Neural cell (in vitro differentiated cells): ENCODE measurements around the gene POU2F2. TPM values are rescaled to one million over a fixed set of nuclear protein-coding genes. Genes with fewer than 3 reads are reported as not detected.

Source experiments
- H2AFZ ChIP-seq: fragments of 200-600, 300-800 bp; sonication (generic), shearing (Covaris generic); 2 replicates; pipeline ENCODE4 v1.6.0; 2014; ENCODE audit warnings: low read depth, mild to moderate bottlenecking, antibody characterized with exemption, low read length, moderate library complexity
- H3F3A ChIP-seq: fragments of 200-600 bp; shearing (Covaris generic); 2 replicates; pipeline ENCODE4 v1.6.1; 2016; ENCODE audit warnings: mild to moderate bottlenecking, moderate library complexity, mixed read lengths, antibody characterized with exemption, low read length; ENCODE audit not compliant: insufficient read depth, poor library complexity, severe bottlenecking
- H3K27ac ChIP-seq: fragments of 200-600, 300-800 bp; sonication (generic), shearing (Covaris generic); 2 replicates; pipeline ENCODE4 v1.5.1; 2014; ENCODE audit warnings: mild to moderate bottlenecking, low read length, moderate library complexity
- H3K27me3 ChIP-seq: fragments of 300-800, 200-600 bp; sonication (generic), shearing (Covaris generic); 2 replicates; pipeline ENCODE4 v1.6.0; 2014; ENCODE audit warnings: mild to moderate bottlenecking, low read depth, low read length, moderate library complexity; ENCODE audit not compliant: insufficient read depth
- H3K36me3 ChIP-seq: fragments of 300-800, 200-600 bp; sonication (generic), shearing (Covaris generic); 2 replicates; pipeline ENCODE4 v1.5.1; 2014; ENCODE audit warnings: mild to moderate bottlenecking, antibody characterized with exemption, low read length, moderate library complexity; ENCODE audit not compliant: insufficient read depth
- H3K4me2 ChIP-seq: fragments of 300-800, 200-600 bp; sonication (generic), shearing (Covaris generic); 2 replicates; pipeline ENCODE4 v1.6.0; 2014; ENCODE audit warnings: mild to moderate bottlenecking, low read length
- H3K4me3 ChIP-seq: fragments of 300-800, 200-600 bp; sonication (generic), shearing (Covaris generic); 2 replicates; pipeline ENCODE4 v1.5.1; 2014; ENCODE audit warnings: mild to moderate bottlenecking, low read length, moderate library complexity
- H3K79me2 ChIP-seq: fragments of 200-600 bp; shearing (Covaris generic); replicated peaks from 2 replicates; pipeline ENCODE4 v1.6.0; 2014; ENCODE audit warnings: mild to moderate bottlenecking, low read length, moderate library complexity; ENCODE audit not compliant: insufficient read depth
- H3K9ac ChIP-seq: fragments of 300-800, 200-600 bp; sonication (generic), shearing (Covaris generic); 2 replicates; pipeline ENCODE4 v1.6.1; 2016; ENCODE audit warnings: mild to moderate bottlenecking, low read length, mixed read lengths
- H3K9me2 ChIP-seq: fragments of 200-600 bp; shearing (Covaris generic); 2 replicates; pipeline ENCODE4 v1.6.1; 2016; ENCODE audit warnings: mild to moderate bottlenecking, low read length, mixed read lengths; ENCODE audit not compliant: insufficient read depth
- H3K9me3 ChIP-seq: fragments of 200-600, 300-800 bp; sonication (generic), shearing (Covaris generic); 2 replicates; pipeline ENCODE4 v1.6.1; 2016; ENCODE audit warnings: mild to moderate bottlenecking, mixed run types, low read length, moderate library complexity, mixed read lengths
- H4K20me1 ChIP-seq: fragments of 200-600 bp; shearing (Covaris generic); 2 replicates; pipeline ENCODE4 v1.6.1; 2016; ENCODE audit warnings: mild to moderate bottlenecking, mixed run types; ENCODE audit not compliant: insufficient read depth
- CTCF ChIP-seq: fragments of 450-650 bp; IDR thresholded peaks from 2 replicates; pipeline ENCODE4 v1.5.1; 2014; ENCODE audit warnings: antibody characterized with exemption, mild to moderate bottlenecking, moderate library complexity; ENCODE audit not compliant: poor library complexity, severe bottlenecking
- EP300 ChIP-seq: fragments of 450-650 bp; conservative IDR thresholded peaks from 2 replicates; pipeline ENCODE4 v1.6.1; 2014; ENCODE audit warnings: antibody characterized with exemption, mild to moderate bottlenecking, moderate library complexity; ENCODE audit not compliant: poor library complexity, severe bottlenecking
- EZH2 ChIP-seq: fragments of 200-600, 300-800 bp; shearing (Covaris generic), sonication (generic); IDR thresholded peaks from 2 replicates; pipeline ENCODE4 v1.6.1; 2014; ENCODE audit warnings: antibody characterized with exemption, low read length, borderline replicate concordance, mild to moderate bottlenecking; ENCODE audit not compliant: insufficient read depth, poor library complexity, severe bottlenecking
- MXI1 ChIP-seq: fragments of 450-650 bp; conservative IDR thresholded peaks from 2 replicates; pipeline ENCODE4 v1.6.1; 2014; ENCODE audit warnings: antibody characterized with exemption, mild to moderate bottlenecking; ENCODE audit not compliant: poor library complexity, severe bottlenecking
- POLR2AphosphoS5 ChIP-seq: IDR thresholded peaks from 2 replicates; pipeline ENCODE4 v1.6.1; 2012
- RAD21 ChIP-seq: fragments of 450-650 bp; conservative IDR thresholded peaks from 2 replicates; pipeline ENCODE4 v1.6.1; 2014; ENCODE audit warnings: antibody characterized with exemption, mild to moderate bottlenecking, moderate library complexity
- REST ChIP-seq: IDR thresholded peaks from 2 replicates; pipeline ENCODE4 v1.6.1; 2012; ENCODE audit warnings: borderline replicate concordance
- TAF1 ChIP-seq: IDR thresholded peaks from 2 replicates; pipeline ENCODE4 v1.6.1; 2012; ENCODE audit warnings: low read depth
- polyA plus RNA-seq: library from polyadenylated mRNA; depleted of rRNA; stranded (reverse); fragments of >200 nt; gene quantifications from 2 replicates; pipeline ENCODE4 v1.2.3, GENCODE V29; 2014

Gene POU2F2
- polyA plus RNA-seq, 1 donor from 2014 or later = 7.7 TPM

GRCh38 chr19:42075364-42075615 is 57.0 kb downstream of the POU2F2 start:
- Histone ChIP-seq H4K20me1 (no peaks in the 10 kb centered on the region), H3K9me3 (no peaks in the 10 kb centered on the region), H2AFZ (peak overlapping the region; percentile 92), H3K36me3 (no peaks in the 10 kb centered on the region), H3K27ac (peak overlapping the region; percentile 99), H3K27me3 (no peaks in the 10 kb centered on the region), H3K4me2 (peak overlapping the region; percentile 99), H3K9ac (peak overlapping the region; percentile 93), H3F3A (no peaks in the 10 kb centered on the region), H3K4me3 (peak overlapping the region; percentile 76), H3K9me2 (no peaks in the 10 kb centered on the region), H3K79me2 (peaks cover 38% of the 10 kb centered on the region)
- TF ChIP-seq REST (no peak), RAD21 (no peak), EP300 (no peak), CTCF (no peak), EZH2 (no peak)

- no peak for TF ChIP-seq TAF1
- no peak for TF ChIP-seq EP300
- Histone ChIP-seq H3K9me2 (no peaks in the 10 kb centered on the region), H2AFZ (peak overlapping the region; percentile 92)
Measured at GRCh38 chr19:42074513-42075363, 57.5 kb downstream of the POU2F2 start.

GRCh38 chr19:42071247-42071646 is 61.0 kb downstream of the POU2F2 start:
- H3K79me2 ChIP-seq = peaks cover 56% of the 10 kb centered on the region
- no peaks in the 10 kb centered on the region for H3K9me2 ChIP-seq
- TF ChIP-seq MXI1 = no peak
- TF ChIP-seq RAD21 = no peak
- no peak for TF ChIP-seq EZH2
- no peak for TF ChIP-seq CTCF
- TF ChIP-seq REST = no peak
- no peak for TF ChIP-seq POLR2AphosphoS5
- TF ChIP-seq EP300 = no peak
- no peak for TF ChIP-seq TAF1
- H3K27me3 ChIP-seq = no peaks in the 10 kb centered on the region
- no peak overlapping the region for H3K4me2 ChIP-seq
- H3K36me3 ChIP-seq = no peaks in the 10 kb centered on the region
- H4K20me1 ChIP-seq = no peaks in the 10 kb centered on the region
- H2AFZ ChIP-seq = no peak overlapping the region
- H3K9me3 ChIP-seq = no peaks in the 10 kb centered on the region
- H3K9ac ChIP-seq = no peak overlapping the region
- H3F3A ChIP-seq = peaks cover 3% of the 10 kb centered on the region
- H3K4me3 ChIP-seq = no peak overlapping the region
- peak overlapping the region; percentile 92 for H3K27ac ChIP-seq

More at GRCh38 chr19:42074513-42075363, 57.5 kb downstream of the POU2F2 start:
- Histone ChIP-seq H3K36me3 (no peaks in the 10 kb centered on the region), H3K9me3 (no peaks in the 10 kb centered on the region), H3K79me2 (peaks cover 43% of the 10 kb centered on the region), H3K4me3 (peak overlapping the region; percentile 76), H3K9ac (peak overlapping the region; percentile 93), H3K4me2 (peak overlapping the region; percentile 99), H3F3A (no peaks in the 10 kb centered on the region), H4K20me1 (no peaks in the 10 kb centered on the region), H3K27ac (peak overlapping the region; percentile 99), H3K27me3 (no peaks in the 10 kb centered on the region)
